ENCODE results near the gene C12orf42. TPM values are rescaled to one million over a fixed set of nuclear protein-coding genes. Genes with fewer than 3 reads are reported as not detected.

Gene C12orf42
- total RNA-seq, 2 donors from 2014 or later, result not detected

DNA sequence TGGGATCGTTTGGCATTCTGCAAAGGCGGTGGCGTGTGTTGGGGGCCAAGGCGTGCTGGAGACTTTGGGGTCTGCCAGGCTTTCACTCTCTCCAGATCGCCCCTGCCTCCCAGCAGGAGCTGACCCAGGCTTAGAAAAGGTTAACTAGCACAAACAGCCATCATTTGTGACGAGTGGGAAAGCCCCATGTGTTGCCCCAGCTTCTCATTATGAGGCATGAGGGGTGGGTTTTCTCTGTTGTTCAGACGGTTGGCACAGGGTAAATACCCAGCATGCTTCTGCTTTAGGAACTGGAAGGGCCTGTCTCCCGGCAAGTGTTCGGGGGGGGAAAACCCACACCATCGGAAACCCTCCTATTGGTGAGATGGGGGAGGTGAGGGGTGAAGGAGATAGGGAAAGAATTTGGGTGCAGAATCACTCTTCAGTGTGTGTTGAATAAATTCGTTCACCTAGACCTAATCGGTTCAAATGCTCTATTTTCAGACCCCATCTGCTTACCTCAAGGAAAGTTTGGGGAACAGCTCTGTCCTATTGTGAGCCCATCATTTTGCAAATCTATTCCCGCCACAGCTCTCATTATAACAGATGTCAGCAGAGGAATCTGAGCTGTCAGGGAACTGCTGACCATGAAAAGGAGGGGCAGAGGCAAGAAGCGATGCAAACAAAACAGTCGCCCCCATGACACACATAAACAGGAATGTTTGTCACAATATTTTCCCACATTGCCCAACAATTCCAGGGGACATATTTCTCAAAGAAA lies 34.7 kb upstream of the C12orf42 start:
- Histone ChIP-seq H3K4me3 (no peak overlapping the region), H3K36me3 (replicated peaks in 1 of 2; ENCODE audit: insufficient read depth in 1 of 2, low read depth in 2 of 2) (no peaks in the 10 kb centered on the region), H3K27me3 (no peaks in the 10 kb centered on the region), H3K9me3 (no peaks in the 10 kb centered on the region), H3K27ac (no peak overlapping the region), H3K4me1 (no peaks in the 10 kb centered on the region)
- no peak for DNase-seq
- WGBS, 2 donors, result 32 to 35% methylated on average over 15 of the region's 15 CpGs
- ATAC-seq, result no peak
- intact Hi-C loops (cut with DNase I), result no loop called here
- no peak for TF ChIP-seq CTCF (IDR thresholded peaks at IDR 0.05)
- TF ChIP-seq POLR2A (IDR thresholded peaks at IDR 0.05), result no peak

GRCh38 chr12:103529306-103529705 lies 33.5 kb upstream of the C12orf42 start:
- intact Hi-C loops (cut with DNase I), result no loop called here
- no peaks in the 10 kb centered on the region for H3K27me3 ChIP-seq
- no peak overlapping the region for H3K4me3 ChIP-seq
- no peaks in the 10 kb centered on the region for H3K4me1 ChIP-seq
- DNase-seq, result no peak
- no peak overlapping the region for H3K27ac ChIP-seq
- no peaks in the 10 kb centered on the region for H3K9me3 ChIP-seq
- ATAC-seq, result no peak
- H3K36me3 ChIP-seq (replicated peaks in 1 of 2; ENCODE audit: insufficient read depth in 1 of 2, low read depth in 2 of 2), result no peaks in the 10 kb centered on the region
- TF ChIP-seq POLR2A (IDR thresholded peaks at IDR 0.05) (no peak), CTCF (IDR thresholded peaks at IDR 0.05) (no peak)
- 45 to 64% methylated on average over 4 of the region's 4 CpGs for WGBS, 2 donors

- Histone ChIP-seq H3K27ac (no peak overlapping the region), H3K4me1 (no peaks in the 10 kb centered on the region), H3K27me3 (no peaks in the 10 kb centered on the region), H3K9me3 (no peaks in the 10 kb centered on the region), H3K36me3 (replicated peaks in 1 of 2; ENCODE audit: insufficient read depth in 1 of 2, low read depth in 2 of 2) (no peaks in the 10 kb centered on the region), H3K4me3 (no peak overlapping the region)
- ATAC-seq, result no peak
- 20 to 32% methylated on average over 4 of the region's 4 CpGs for WGBS, 2 donors
- TF ChIP-seq POLR2A (IDR thresholded peaks at IDR 0.05), result no peak
- no peak for TF ChIP-seq CTCF (IDR thresholded peaks at IDR 0.05)
- intact Hi-C loops (cut with DNase I), result no loop called here
- no peak for DNase-seq
Observed at GRCh38 chr12:103524238-103524875, 28.6 kb upstream of the C12orf42 start.

- TF ChIP-seq CTCF (IDR thresholded peaks at IDR 0.05), result no peak
- no peak for TF ChIP-seq POLR2A (IDR thresholded peaks at IDR 0.05)
- H3K4me1 ChIP-seq, result no peaks in the 10 kb centered on the region
- H3K27me3 ChIP-seq, result no peaks in the 10 kb centered on the region
- H3K4me3 ChIP-seq, result no peak overlapping the region
- ATAC-seq (no peak), DNase-seq (no peak)
- H3K9me3 ChIP-seq, result no peaks in the 10 kb centered on the region
- intact Hi-C loops (cut with DNase I), result no loop called here
- 83 to 90% methylated on average over 1 of the region's 1 CpG for WGBS, 2 donors
- no peak overlapping the region for H3K27ac ChIP-seq
- no peaks in the 10 kb centered on the region for H3K36me3 ChIP-seq (replicated peaks in 1 of 2; ENCODE audit: insufficient read depth in 1 of 2, low read depth in 2 of 2)
Observed at GRCh38 chr12:103523771-103524170, 28.0 kb upstream of the C12orf42 start.

Measured in body of pancreas (tissue), 4 donors.